NOMO-1 treated with DMSO at 0.1 percent for 48 hours (cell line): ENCODE measurements around the gene ID2.

Experiments used
- DNase-seq: peaks from one replicate; lab custom pipeline; 2025; ENCODE audit not compliant: unreplicated experiment; lab: John Stamatoyannopoulos, UW

ID2 gene

GRCh38 chr2:8681786-8682692, at the start of gene ID2:
Gene ID2 (plus strand): TSS chr2:8682056. CDS start chr2:8682166, 110 bp downstream.
- peak; percentile 96 for DNase-seq

- no peak for DNase-seq
Observed at GRCh38 chr2:8632755-8633154, 49.1 kb upstream of the ID2 start.

GRCh38 chr2:8633186-8633734, 48.6 kb upstream of the ID2 start:
- DNase-seq = no peak

GRCh38 chr2:8633735-8634313, 48.0 kb upstream of the ID2 start:
- DNase-seq = no peak

- no peak for DNase-seq
Observed at GRCh38 chr2:8634466-8635172, 47.2 kb upstream of the ID2 start.

GRCh38 chr2:8636041-8636491, 45.8 kb upstream of the ID2 start:
- DNase-seq = no peak

GRCh38 chr2:8636721-8637636, 44.9 kb upstream of the ID2 start:
- no peak for DNase-seq

- no peak for DNase-seq
Observed at GRCh38 chr2:8638327-8638726, 43.5 kb upstream of the ID2 start.

GRCh38 chr2:8639122-8639635, 42.7 kb upstream of the ID2 start:
- no peak for DNase-seq

GRCh38 chr2:8640498-8640897, 41.4 kb upstream of the ID2 start:
- no peak for DNase-seq

- no peak for DNase-seq
Observed at GRCh38 chr2:8641301-8641965, 40.4 kb upstream of the ID2 start.

- DNase-seq = no peak
Observed at GRCh38 chr2:8642366-8643068, 39.3 kb upstream of the ID2 start.

GRCh38 chr2:8643250-8643995, 38.4 kb upstream of the ID2 start:
- DNase-seq = no peak

GRCh38 chr2:8643996-8644356, 37.9 kb upstream of the ID2 start:
- DNase-seq = no peak

- peak; percentile 93 for DNase-seq
Observed at GRCh38 chr2:8644605-8645175, 37.2 kb upstream of the ID2 start.

GRCh38 chr2:8645176-8645831, 36.6 kb upstream of the ID2 start:
- DNase-seq = no peak

GRCh38 chr2:8646731-8647461, 35.0 kb upstream of the ID2 start:
- DNase-seq = no peak
